Effector CD4-positive, alpha-beta T cell (primary cell): ENCODE results near the gene ZNF497.
"Not testable (repeated sequence)": the region's sequence is repeated elsewhere in the genome, so short reads cannot be mapped to it uniquely, and the experiment has no call there.

Experiments
- DNase-seq: peaks from one replicate; pipeline ENCODE4 v3.0.0-alpha.2; 2020

The ZNF497 gene

GRCh38 chr19:58393725-58394033, 31.1 kb upstream of the ZNF497 start:
- no peak for DNase-seq

GRCh38 chr19:58392945-58393724, 30.6 kb upstream of the ZNF497 start:
- DNase-seq = no peak

GRCh38 chr19:58388175-58388526, 25.6 kb upstream of the ZNF497 start:
- DNase-seq = no peak

GRCh38 chr19:58387338-58388174, 25.0 kb upstream of the ZNF497 start:
- DNase-seq = no peak

GRCh38 chr19:58386576-58387337, 24.2 kb upstream of the ZNF497 start, which contains the start of gene RPS5:
Gene RPS5 (plus strand): TSS chr19:58387269. CDS start chr19:58388138, 869 bp downstream.
- DNase-seq = peak; percentile 94

- no peak for DNase-seq
These were observed 23.5 kb upstream of the ZNF497 start for GRCh38 chr19:58385891-58386575.

GRCh38 chr19:58385313-58385890, 22.9 kb upstream of the ZNF497 start:
- DNase-seq = no peak

GRCh38 chr19:58382997-58383603, 20.5 kb upstream of the ZNF497 start:
- no peak for DNase-seq

- no peak for DNase-seq
These were observed 19.1 kb upstream of the ZNF497 start for GRCh38 chr19:58381460-58382212.

GRCh38 chr19:58380662-58381459, 18.3 kb upstream of the ZNF497 start, which contains the start of gene ZNF837:
Gene ZNF837 (minus strand): TSS chr19:58381030. CDS start chr19:58369332, 11,698 bp downstream.
- peak; percentile 97 for DNase-seq

GRCh38 chr19:58380037-58380661, 17.6 kb upstream of the ZNF497 start:
- no peak for DNase-seq

- DNase-seq = no peak
These were observed 16.7 kb upstream of the ZNF497 start for GRCh38 chr19:58379246-58379645.

GRCh38 chr19:58376724-58377123, 14.2 kb upstream of the ZNF497 start:
- not testable (repeated sequence) for DNase-seq

GRCh38 chr19:58374200-58374599, 11.6 kb upstream of the ZNF497 start:
- DNase-seq = no peak

GRCh38 chr19:58372311-58373133, 10.0 kb upstream of the ZNF497 start:
- DNase-seq = no peak

- no peak for DNase-seq
These were observed 6.2 kb upstream of the ZNF497 start for GRCh38 chr19:58368561-58369360.

- DNase-seq = no peak
These were observed 5.3 kb upstream of the ZNF497 start for GRCh38 chr19:58367698-58368454.
